ENCODE measurements around the gene EHMT2.

EHMT2 gene

DNA sequence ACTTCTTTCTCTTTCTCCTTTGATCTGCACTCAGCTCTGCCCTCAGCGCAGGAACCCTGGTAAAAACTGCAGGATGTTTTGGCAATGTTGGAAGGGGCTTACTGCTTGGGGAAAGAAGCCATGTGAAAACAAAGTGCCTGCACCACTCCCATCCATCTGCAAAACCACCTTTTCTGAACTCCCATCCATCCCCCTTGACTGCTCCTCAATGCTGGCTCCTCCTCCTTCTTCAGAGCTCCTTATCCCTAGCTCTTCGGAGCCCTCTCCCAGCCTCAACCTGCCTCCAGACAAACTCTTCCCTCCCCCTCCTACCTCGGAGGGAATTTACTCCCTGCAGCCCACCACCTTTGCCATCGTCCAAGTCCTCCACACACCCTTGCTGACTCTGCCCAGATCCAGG lies 8.6 kb upstream of the EHMT2 start:
- H3K4me3 ChIP-seq (ENCODE audit: low read depth, low read length), result no peak overlapping the region
- no peak for DNase-seq (ENCODE audit: low read depth)
- no peak for TF ChIP-seq CTCF (conservative IDR thresholded peaks at IDR 0.05; ENCODE audit: low read depth, low read length)

DNA sequence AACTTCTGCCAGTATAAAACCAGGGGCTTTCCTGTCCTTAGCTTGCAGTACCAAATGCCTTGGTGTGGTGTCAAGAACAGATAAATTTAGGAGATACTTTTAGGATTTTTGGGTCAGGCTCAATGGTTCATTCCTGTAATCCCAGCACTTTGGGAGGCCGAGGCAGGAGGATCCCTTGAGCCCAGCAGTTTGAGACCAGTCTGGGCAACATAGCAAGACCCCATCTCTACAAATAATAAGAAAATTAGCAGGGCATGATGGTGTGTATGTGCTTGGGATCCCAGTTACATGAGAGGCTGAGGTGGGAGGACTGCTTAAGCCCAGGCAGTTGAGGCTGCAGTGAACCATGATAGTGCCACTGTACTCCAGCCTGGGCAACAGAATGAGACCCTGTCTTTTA lies 7.5 kb upstream of the EHMT2 start:
- no peak for TF ChIP-seq CTCF (conservative IDR thresholded peaks at IDR 0.05; ENCODE audit: low read depth, low read length)
- DNase-seq (ENCODE audit: low read depth), result no peak
- H3K4me3 ChIP-seq (ENCODE audit: low read depth, low read length), result no peak overlapping the region

DNA sequence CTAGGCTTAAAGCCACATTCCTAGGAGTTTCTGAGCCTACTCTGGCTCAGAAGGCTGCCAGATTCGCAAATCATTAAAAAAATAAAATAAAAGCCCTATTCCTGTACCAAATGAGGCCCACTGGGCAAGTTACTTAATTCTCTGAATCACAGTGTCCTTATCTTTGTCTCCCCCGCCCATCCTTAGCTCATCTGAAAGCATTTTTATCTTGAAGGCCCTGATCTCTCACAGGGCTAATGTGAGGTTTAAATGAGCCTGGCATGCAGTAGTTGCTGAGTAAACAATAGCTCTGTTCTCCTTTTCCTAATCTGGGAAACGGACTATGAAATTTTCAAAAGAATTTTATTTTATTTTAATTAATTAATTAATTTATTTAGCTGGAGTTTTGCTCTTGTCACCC lies 6.5 kb upstream of the EHMT2 start:
- DNase-seq (ENCODE audit: low read depth), result no peak
- H3K4me3 ChIP-seq (ENCODE audit: low read depth, low read length), result no peak overlapping the region
- no peak for TF ChIP-seq CTCF (conservative IDR thresholded peaks at IDR 0.05; ENCODE audit: low read depth, low read length)

DNA sequence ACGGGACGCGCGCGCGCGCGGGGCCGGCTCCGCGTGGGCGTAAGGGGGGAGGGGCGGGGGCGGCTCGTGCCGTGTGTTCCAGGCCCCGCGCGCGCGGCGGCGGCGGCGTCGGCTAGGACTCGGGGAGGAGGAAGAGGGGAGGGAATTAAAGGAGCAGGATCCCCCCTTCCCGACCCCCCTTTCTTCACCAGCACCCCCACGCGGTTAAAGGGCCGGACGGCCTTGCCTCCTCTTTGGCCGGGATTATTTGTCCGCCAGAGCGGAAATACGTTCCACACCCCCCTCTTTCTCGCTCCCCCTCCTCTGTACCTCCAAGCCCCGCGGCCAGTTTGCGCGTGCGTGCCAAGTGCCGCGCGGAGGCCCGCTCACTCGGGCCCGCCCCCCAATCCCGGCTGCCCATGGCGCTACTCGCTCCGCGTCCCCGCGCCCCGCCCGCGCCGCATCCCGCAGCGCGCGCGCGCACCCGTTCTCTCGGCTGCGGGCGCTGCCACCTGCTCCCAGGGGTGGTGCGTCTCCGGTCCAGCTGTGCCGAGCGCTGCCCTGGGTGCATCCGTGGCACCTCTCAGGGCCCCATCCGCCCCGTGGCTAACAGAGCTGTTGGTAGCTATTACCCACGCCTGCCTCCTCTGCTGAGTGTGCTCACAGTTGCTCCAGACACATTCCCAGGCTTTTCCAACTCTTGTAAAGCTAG lies 4.6 kb upstream of the EHMT2 start, which contains the start of gene ZBTB12:
ZBTB12 (minus strand) TSS at position 134 of the 691 bp plus-strand sequence. CDS start 781 bp downstream, outside the sequence.
- no peak for TF ChIP-seq CTCF (conservative IDR thresholded peaks at IDR 0.05; ENCODE audit: low read depth, low read length)
- peak within 1 kb of the TSS; percentile 68 for H3K4me3 ChIP-seq (ENCODE audit: low read depth, low read length)
- peak; percentile 98 for DNase-seq (ENCODE audit: low read depth)

DNA sequence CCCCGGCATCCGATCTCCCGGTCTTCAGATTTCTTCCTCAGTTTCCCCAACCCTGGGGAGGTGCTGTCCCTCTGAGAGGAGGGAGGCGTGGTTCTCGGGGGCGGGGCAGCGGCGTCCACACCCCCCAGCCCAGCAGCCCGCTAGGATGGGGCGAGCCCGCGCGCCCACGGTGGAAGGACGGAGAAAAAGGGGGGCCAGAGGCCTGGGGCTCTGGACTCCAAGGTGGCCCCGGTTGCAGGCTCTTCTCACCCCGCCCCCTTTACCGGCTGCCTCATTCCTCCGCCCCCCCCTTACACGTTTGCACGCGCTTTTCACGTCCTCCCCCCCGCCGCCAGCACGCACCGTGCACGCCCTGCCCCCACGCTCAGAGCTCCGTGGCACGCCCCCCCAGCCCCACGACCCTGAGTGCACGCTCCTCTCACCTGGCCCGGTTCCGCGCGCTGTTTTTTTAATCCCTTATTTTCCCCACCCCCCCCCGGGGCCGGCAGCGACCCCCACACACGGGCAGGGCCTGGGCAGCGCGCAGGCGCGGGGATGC lies 4.0 kb upstream of the EHMT2 start:
- no peak for TF ChIP-seq CTCF (conservative IDR thresholded peaks at IDR 0.05; ENCODE audit: low read depth, low read length)
- H3K4me3 ChIP-seq (ENCODE audit: low read depth, low read length), result peak overlapping the region; percentile 68
- peak; percentile 57 for DNase-seq (ENCODE audit: low read depth)

- peak overlapping the region; percentile 68 for H3K4me3 ChIP-seq (ENCODE audit: low read depth, low read length)
- DNase-seq (ENCODE audit: low read depth), result no peak
Observed at GRCh38 chr6:31900917-31901414, 3.5 kb upstream of the EHMT2 start.

More at GRCh38 chr6:31900917-31901414, 3.5 kb upstream of the EHMT2 start:
- no peak for TF ChIP-seq CTCF (conservative IDR thresholded peaks at IDR 0.05; ENCODE audit: low read depth, low read length)
